BE2C (cell line): ENCODE data around the gene INTS6.

Experiments
- DNase-seq: peaks from one replicate; pipeline ENCODE4 v3.0.0-alpha.2; 2020
- H3K27me3 ChIP-seq: fragments of 250-450 bp; sonication (Bioruptor Pico); 2 replicates; pipeline ENCODE4 v1.5.1; 2020; ENCODE audit warnings: mild to moderate bottlenecking
- H3K36me3 ChIP-seq: fragments of 250-450 bp; sonication (Bioruptor Pico); 2 replicates; pipeline ENCODE4 v1.5.1; 2020; ENCODE audit warnings: mild to moderate bottlenecking
- H3K4me1 ChIP-seq: fragments of 250-450 bp; sonication (Bioruptor Pico); 2 replicates; pipeline ENCODE4 v1.5.1; 2020
- H3K4me3 ChIP-seq: 2 replicates; pipeline ENCODE4 v1.5.1; 2011; ENCODE audit warnings: low read depth, low read length
- H3K9me3 ChIP-seq: fragments of 250-450 bp; sonication (Bioruptor Pico); 2 replicates; pipeline ENCODE4 v1.5.1; 2020
- TF ChIP-seq, protein P1 (sequence below): IDR thresholded peaks from 2 replicates; pipeline ENCODE4 v1.5.1; 2012; ENCODE audit warnings: mild to moderate bottlenecking, low read depth, low read length

The INTS6 gene

DNA sequence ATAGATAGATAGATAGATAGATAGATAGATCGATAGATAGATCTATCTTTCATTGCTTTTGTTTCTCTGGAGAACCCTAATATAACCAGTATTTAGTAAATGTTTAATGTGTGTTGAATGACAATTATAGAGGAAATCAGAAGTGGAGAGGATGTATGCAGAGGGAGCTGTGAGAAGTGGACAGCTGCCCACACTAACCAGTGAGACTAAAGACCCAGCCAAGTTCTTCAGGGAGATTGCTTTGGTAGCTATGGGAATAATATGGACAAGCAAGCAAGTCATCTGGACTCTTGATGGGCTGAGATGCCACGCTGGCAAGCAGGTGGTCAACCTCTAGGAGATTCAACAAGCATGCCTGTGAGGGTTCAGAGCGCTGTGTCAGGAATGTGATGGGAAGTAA, 14.9 kb upstream of the INTS6 start:
- Histone ChIP-seq H3K27me3 (no peaks in the 10 kb centered on the region), H3K36me3 (no peaks in the 10 kb centered on the region), H3K9me3 (no peaks in the 10 kb centered on the region), H3K4me1 (no peaks in the 10 kb centered on the region), H3K4me3 (no peak overlapping the region)
- DNase-seq: no peak
- TF ChIP-seq, protein P1, sequence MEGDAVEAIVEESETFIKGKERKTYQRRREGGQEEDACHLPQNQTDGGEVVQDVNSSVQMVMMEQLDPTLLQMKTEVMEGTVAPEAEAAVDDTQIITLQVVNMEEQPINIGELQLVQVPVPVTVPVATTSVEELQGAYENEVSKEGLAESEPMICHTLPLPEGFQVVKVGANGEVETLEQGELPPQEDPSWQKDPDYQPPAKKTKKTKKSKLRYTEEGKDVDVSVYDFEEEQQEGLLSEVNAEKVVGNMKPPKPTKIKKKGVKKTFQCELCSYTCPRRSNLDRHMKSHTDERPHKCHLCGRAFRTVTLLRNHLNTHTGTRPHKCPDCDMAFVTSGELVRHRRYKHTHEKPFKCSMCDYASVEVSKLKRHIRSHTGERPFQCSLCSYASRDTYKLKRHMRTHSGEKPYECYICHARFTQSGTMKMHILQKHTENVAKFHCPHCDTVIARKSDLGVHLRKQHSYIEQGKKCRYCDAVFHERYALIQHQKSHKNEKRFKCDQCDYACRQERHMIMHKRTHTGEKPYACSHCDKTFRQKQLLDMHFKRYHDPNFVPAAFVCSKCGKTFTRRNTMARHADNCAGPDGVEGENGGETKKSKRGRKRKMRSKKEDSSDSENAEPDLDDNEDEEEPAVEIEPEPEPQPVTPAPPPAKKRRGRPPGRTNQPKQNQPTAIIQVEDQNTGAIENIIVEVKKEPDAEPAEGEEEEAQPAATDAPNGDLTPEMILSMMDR: no peak

DNA sequence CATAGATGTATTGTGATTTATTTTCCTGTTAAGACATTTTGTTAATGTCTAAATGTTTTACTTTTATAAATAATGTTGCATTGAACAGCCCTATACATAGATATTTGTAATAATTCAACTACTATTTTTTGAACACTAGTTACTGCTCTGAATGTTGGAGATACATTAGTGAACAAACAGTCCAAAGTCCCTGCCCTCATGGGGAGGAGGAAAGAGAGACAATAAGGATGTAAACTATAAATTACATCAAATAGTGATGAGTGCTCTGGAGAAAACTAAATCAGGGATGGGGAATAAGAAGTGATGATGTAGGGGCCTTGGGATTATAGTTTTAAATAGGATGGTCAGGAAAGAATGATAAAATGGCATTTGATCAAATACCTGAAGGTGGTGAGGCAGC, 12.3 kb upstream of the INTS6 start:
- Histone ChIP-seq H3K36me3 (no peaks in the 10 kb centered on the region), H3K4me3 (no peak overlapping the region), H3K27me3 (no peaks in the 10 kb centered on the region), H3K9me3 (no peaks in the 10 kb centered on the region), H3K4me1 (no peaks in the 10 kb centered on the region)
- TF ChIP-seq, protein P1: no peak
- DNase-seq: no peak

DNA sequence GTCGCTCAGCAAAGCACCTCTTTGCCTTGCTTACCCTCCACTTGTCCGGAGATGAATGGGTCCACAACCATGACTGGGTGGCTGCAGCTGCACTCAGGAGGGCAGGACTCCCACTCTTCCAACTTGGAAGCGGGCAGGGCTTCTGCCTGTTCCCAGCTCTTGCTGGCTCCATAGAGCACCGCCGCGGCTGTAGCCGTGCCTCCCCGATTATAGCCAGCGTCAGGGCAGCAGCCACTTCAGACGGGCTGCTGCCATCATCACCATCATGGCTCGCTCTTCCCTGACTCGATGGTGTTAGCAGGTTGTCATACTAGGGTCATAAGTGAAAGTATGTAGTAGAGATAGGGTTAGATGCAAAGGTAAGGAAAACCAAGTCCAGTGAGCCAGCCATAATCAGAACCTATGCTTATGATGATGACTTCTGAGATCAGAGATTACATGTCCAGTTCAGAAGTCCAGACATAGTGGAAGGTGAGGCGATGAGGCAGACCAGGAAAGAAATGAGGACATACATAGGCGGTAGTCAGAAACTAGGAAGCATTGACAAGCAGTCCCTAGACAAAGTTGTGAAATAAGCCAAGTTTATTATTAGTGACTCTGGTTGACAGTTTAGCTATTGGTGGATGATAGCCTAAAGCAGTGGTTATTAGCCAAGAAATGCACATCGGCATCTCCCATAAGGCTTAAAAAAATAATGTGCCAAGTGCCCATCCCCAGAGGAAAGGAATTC, 4.4 kb upstream of the INTS6 start:
- Histone ChIP-seq H3K36me3 (no peaks in the 10 kb centered on the region), H3K4me1 (no peaks in the 10 kb centered on the region), H3K4me3 (no peak overlapping the region), H3K9me3 (no peaks in the 10 kb centered on the region), H3K27me3 (no peaks in the 10 kb centered on the region)
- no peak for DNase-seq
- TF ChIP-seq, protein P1: no peak

DNA sequence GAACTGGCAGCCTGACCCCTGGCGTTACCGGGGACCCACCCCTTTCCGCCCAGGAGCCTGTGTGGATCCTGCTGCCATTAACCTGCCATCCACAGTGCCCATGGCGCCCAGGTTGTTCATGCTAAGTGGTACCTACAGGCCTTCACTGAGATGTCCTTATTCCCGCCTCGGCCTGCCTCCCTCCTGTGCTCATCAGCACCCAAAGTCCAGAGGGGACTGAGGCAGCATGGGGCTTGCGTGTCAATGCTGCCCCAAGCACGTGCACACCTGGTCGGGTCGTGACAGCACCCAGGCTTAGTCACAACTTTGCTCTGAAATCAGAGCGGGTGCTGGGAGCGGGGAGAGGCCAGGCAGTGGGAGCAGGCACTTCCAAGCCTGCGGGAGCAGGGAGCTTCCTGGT, 3.7 kb upstream of the INTS6 start:
- TF ChIP-seq, protein P1: no peak
- H3K36me3 ChIP-seq: no peaks in the 10 kb centered on the region
- no peaks in the 10 kb centered on the region for H3K4me1 ChIP-seq
- H3K9me3 ChIP-seq: no peaks in the 10 kb centered on the region
- no peak for DNase-seq
- H3K4me3 ChIP-seq: no peak overlapping the region
- no peaks in the 10 kb centered on the region for H3K27me3 ChIP-seq

DNA sequence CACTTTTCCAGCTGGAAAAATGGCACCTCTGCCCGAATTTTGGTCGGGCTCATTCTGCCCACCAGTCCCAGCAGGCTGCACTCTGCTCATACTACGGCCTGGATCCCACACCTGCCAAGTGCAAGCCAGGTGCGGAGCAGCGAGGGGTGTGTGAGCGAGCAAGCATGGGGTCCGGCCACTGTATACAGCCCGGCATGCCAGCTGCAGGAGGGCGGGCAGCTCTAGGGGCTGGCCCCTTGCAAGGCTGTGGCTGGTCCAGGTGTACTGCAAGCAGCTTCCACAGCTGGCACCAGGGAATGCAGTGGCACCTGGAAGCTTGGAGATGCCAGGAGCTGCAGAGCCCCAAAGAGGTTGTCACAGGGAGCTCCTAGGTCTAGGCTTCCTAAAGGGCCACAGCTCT, 2.7 kb upstream of the INTS6 start:
- H3K9me3 ChIP-seq: no peaks in the 10 kb centered on the region
- no peaks in the 10 kb centered on the region for H3K27me3 ChIP-seq
- H3K4me3 ChIP-seq: no peak overlapping the region
- no peaks in the 10 kb centered on the region for H3K4me1 ChIP-seq
- TF ChIP-seq, protein P1: no peak
- DNase-seq: no peak
- peaks cover 4% of the 10 kb centered on the region for H3K36me3 ChIP-seq

DNA sequence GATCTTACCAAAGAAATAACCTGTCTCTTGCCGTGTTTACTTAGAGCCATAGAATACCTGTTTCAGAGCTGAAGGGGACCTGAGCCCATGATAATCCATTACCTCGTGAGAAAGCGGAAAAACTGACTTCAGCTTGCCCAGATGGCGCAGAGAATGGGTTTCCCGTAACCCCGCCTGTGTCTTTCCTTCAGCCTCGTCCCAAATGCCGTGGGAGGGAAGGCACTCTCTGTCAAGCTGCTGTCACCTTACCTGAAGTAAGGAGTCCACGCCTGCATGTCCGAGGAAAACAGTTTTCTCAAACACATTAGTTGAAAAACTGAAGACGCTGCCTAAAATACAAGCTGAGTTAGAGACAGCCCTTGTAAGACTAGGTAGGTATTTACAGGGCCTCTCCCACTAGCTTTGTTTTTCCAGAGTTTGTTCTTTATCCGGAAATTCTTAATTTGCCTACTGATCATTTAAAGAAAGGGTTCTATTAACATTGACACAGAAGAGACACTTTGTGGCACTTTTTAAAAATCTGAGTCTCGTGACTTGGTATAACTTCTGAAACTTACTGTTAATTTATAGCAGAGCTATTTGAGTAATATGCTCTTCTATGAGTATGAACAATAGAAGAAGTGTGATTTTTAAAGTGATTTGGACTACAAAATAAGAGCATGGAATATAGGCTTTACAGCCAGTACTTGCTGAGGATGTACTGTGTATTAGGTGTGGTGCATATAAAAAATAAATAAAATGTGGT, 1.3 kb upstream of the INTS6 start:
- H3K27me3 ChIP-seq: no peaks in the 10 kb centered on the region
- H3K36me3 ChIP-seq: peaks cover 15% of the 10 kb centered on the region
- TF ChIP-seq, protein P1: no peak
- no peaks in the 10 kb centered on the region for H3K9me3 ChIP-seq
- H3K4me3 ChIP-seq: peak overlapping the region; percentile 65
- no peaks in the 10 kb centered on the region for H3K4me1 ChIP-seq
- peak; percentile 14 for DNase-seq
